Neuronal stem cell (in vitro differentiated cells): ENCODE results near the gene CPNE5.

Experiments
- DNase-seq: peaks from one replicate; pipeline ENCODE4 v3.0.0-alpha.2; 2013; ENCODE audit warnings: low spot score
- H2AFZ ChIP-seq: one replicate; pipeline ENCODE4 v1.6.1; 2013; ENCODE audit warnings: mild to moderate bottlenecking, low read length, inconsistent platforms
- H2AK5ac ChIP-seq: 2 replicates; pipeline ENCODE4 v1.6.1; 2013; ENCODE audit warnings: low read depth, mild to moderate bottlenecking, inconsistent platforms, low read length, moderate library complexity, mixed read lengths
- H2BK120ac ChIP-seq: 2 replicates; pipeline ENCODE4 v1.6.1; 2013; ENCODE audit warnings: low read depth, mild to moderate bottlenecking, inconsistent platforms, low read length, moderate library complexity, mixed read lengths
- H2BK12ac ChIP-seq: one replicate; pipeline ENCODE4 v1.6.1; 2013; ENCODE audit warnings: low read length, inconsistent platforms
- H2BK15ac ChIP-seq: 2 replicates; pipeline ENCODE4 v1.6.1; 2013; ENCODE audit warnings: mild to moderate bottlenecking, low read length, inconsistent platforms, mixed read lengths
- H2BK5ac ChIP-seq: one replicate; pipeline ENCODE4 v1.6.1; 2013; ENCODE audit warnings: inconsistent platforms, mild to moderate bottlenecking, low read length, moderate library complexity
- H3K14ac ChIP-seq: one replicate; pipeline ENCODE4 v1.6.1; 2013; ENCODE audit warnings: low read length, inconsistent platforms
- H3K18ac ChIP-seq: 2 replicates; pipeline ENCODE4 v1.6.1; 2013; ENCODE audit warnings: low read length, inconsistent platforms
- H3K23ac ChIP-seq: 2 replicates; pipeline ENCODE4 v1.6.1; 2013; ENCODE audit warnings: low read depth, mild to moderate bottlenecking, mixed read lengths, low read length, inconsistent platforms; ENCODE audit not compliant: poor library complexity
- H3K27ac ChIP-seq: replicated peaks from 3 replicates; pipeline ENCODE4 v1.5.1; 2013; ENCODE audit warnings: low read length, inconsistent platforms
- H3K27me3 ChIP-seq, 3 experiments: 2 replicates each; pipeline ENCODE4 v1.6.1; 2013; ENCODE audit warnings: low read length in 3 of 3, mild to moderate bottlenecking in 2 of 3, inconsistent platforms in 1 of 3, low read depth in 1 of 3, mixed read lengths in 1 of 3, moderate library complexity in 1 of 3; ENCODE audit not compliant: control insufficient read depth in 3 of 3, insufficient read depth in 3 of 3
- H3K36me3 ChIP-seq, 2 donors: replicated peaks in 1 of 2; 2 replicates each; pipeline ENCODE4 v1.6.1; 2013; ENCODE audit warnings: low read length in 2 of 2; ENCODE audit not compliant: control insufficient read depth in 2 of 2, insufficient read depth in 2 of 2
- H3K4ac ChIP-seq: 2 replicates; pipeline ENCODE4 v1.6.1; 2013; ENCODE audit warnings: inconsistent platforms, mild to moderate bottlenecking, low read length, moderate library complexity
- H3K4me1 ChIP-seq, 2 donors: 1 replicate in 1 of 2; 2 replicates in 1 of 2; pipeline ENCODE4 v1.6.1; 2013; ENCODE audit warnings: low read length in 2 of 2, low read depth in 1 of 2; ENCODE audit not compliant: control insufficient read depth in 2 of 2, insufficient read depth in 1 of 2
- H3K4me2 ChIP-seq: one replicate; pipeline ENCODE4 v1.6.1; 2013; ENCODE audit warnings: mild to moderate bottlenecking, low read length, inconsistent platforms; ENCODE audit not compliant: insufficient read depth, poor library complexity, severe bottlenecking
- H3K4me3 ChIP-seq, 2 donors: 2 replicates each; pipeline ENCODE4 v1.5.1; 2013; ENCODE audit warnings: low read length in 2 of 2, mild to moderate bottlenecking in 2 of 2, inconsistent platforms in 1 of 2, moderate library complexity in 1 of 2
- H3K79me1 ChIP-seq: one replicate; pipeline ENCODE4 v1.6.1; 2013; ENCODE audit warnings: low read depth, mild to moderate bottlenecking, inconsistent platforms, low read length, moderate library complexity
- H3K9ac ChIP-seq: one replicate; pipeline ENCODE4 v1.6.1; 2013; ENCODE audit warnings: mild to moderate bottlenecking, low read depth, low read length, inconsistent platforms; ENCODE audit not compliant: poor library complexity
- H3K9me3 ChIP-seq, 2 donors: replicated peaks in 1 of 2; 2 replicates each; pipeline versions ENCODE3 to v1.6.1; 2013; ENCODE audit warnings: low read length in 2 of 2, mild to moderate bottlenecking in 2 of 2, inconsistent platforms in 1 of 2, low read depth in 1 of 2, mixed read lengths in 1 of 2, moderate library complexity in 1 of 2; ENCODE audit not compliant: control insufficient read depth in 2 of 2, insufficient read depth in 1 of 2
- H4K8ac ChIP-seq: one replicate; pipeline ENCODE4 v1.6.1; 2013; ENCODE audit warnings: low read depth, mild to moderate bottlenecking, inconsistent platforms, low read length, moderate library complexity
- H4K91ac ChIP-seq: one replicate; pipeline ENCODE4 v1.6.1; 2013; ENCODE audit warnings: low read length, low read depth, mild to moderate bottlenecking, inconsistent platforms; ENCODE audit not compliant: poor library complexity
- WGBS, 2 donors: extraction: QIAGEN DNeasy Blood & Tissue Kit; methylation state at CpG; one replicate each; pipeline ENCODE4 v1.1.7; 2013; ENCODE audit warnings: missing lambda C conversion rate in 2 of 2, mixed read lengths in 1 of 2; ENCODE audit not compliant: insufficient read length in 2 of 2, insufficient replicate concordance in 1 of 2; ENCODE audit errors: extremely low coverage in 2 of 2; 5-methylcytosine and 5-hydroxymethylcytosine counted together

The CPNE5 gene

DNA sequence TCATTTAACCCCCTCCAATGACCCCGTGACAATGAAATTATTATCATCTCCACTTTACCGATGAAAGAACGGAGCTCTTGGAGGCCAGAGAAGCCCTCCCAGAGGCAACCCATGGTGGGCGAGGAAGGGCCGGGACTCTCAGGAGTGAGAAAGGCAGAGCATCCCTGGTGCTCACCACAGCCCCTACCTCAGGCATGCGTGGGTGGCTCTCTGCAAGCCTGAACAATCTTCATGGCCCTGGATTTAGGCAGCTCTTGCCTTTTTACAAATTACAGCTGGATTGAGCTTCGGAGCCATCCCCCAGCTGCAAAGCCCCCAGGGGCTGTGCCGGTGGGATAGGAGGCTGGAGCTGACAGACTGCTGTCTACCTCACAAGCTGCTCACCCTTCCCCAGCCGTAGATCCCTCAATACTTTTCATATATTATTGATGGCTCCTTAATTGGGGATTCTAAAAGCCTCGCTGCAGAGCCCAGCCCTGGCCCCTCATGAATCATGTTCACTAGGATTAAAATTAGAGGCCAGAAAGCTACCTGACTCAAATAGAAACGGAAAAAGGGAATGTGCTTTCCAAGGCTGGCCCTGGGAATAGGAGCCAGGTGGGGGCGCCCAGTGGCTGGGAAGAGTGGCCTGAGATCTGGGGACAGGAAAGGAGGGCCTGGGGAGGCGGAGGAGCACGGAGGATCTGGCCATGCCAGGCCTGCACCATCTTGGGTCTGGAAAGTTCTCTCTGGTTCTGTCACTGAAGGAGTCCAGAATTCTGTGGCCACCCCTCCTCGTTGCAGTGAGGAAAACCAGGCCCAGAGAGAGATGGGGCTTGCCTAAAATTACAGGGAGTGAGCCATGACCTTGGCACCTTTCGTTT is 29.1 kb downstream of the CPNE5 start:
- no peaks in the 10 kb centered on the region for H3K9me3 ChIP-seq
- H3K4ac ChIP-seq: no peak overlapping the region
- H3K4me1 ChIP-seq: peaks cover 12 to 17% of the 10 kb centered on the region in 2 donors
- H3K18ac ChIP-seq: peak overlapping the region; percentile 67
- no peak overlapping the region for H3K4me2 ChIP-seq
- H2AFZ ChIP-seq: peak overlapping the region; percentile 32
- no peaks in the 10 kb centered on the region for H3K79me1 ChIP-seq
- no peak overlapping the region for H2AK5ac ChIP-seq
- DNase-seq: no peak
- H3K9ac ChIP-seq: no peak overlapping the region
- H3K36me3 ChIP-seq: no peaks in the 10 kb centered on the region
- no peak overlapping the region for H3K4me3 ChIP-seq
- WGBS, 2 donors: no CpG with 5 or more reads among the region's 16 CpGs
- no peak overlapping the region for H3K27ac ChIP-seq
- no peak overlapping the region for H4K91ac ChIP-seq
- no peak overlapping the region for H3K14ac ChIP-seq
- no peak overlapping the region for H2BK5ac ChIP-seq
- peaks cover 0 to 15% (median 0%) of the 10 kb centered on the region in 3 experiments for H3K27me3 ChIP-seq
- peak overlapping the region; percentile 19 for H2BK12ac ChIP-seq
- H2BK120ac ChIP-seq: no peak overlapping the region
- no peak overlapping the region for H4K8ac ChIP-seq
- H2BK15ac ChIP-seq: peak overlapping the region; percentile 18
- H3K23ac ChIP-seq: no peak overlapping the region

DNA sequence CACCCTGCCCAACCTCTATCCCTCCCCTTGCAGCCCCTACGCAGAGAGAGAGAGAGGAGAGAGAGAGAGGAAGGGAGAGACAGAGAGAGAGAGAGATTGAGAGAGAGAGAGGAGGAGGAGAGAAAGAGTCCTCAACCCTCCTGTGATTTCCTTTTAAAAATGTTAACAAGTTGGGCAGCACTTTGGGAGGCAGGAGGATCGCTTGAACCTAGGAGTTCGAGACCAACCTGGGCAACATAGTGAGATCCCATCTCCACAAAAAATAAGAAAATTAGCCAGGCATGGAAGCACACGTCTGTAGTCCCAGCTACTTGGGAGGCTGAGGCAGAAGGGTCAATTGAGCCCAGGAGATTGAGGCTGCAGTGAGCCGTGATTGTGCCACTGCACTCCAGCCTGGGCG is 30.1 kb downstream of the CPNE5 start:
- H3K4ac ChIP-seq: no peak overlapping the region
- no peaks in the 10 kb centered on the region for H3K9me3 ChIP-seq
- no peak overlapping the region for H2BK12ac ChIP-seq
- no peak overlapping the region for H3K23ac ChIP-seq
- H3K79me1 ChIP-seq: no peaks in the 10 kb centered on the region
- H3K36me3 ChIP-seq: no peaks in the 10 kb centered on the region
- WGBS, 2 donors: no CpG with 5 or more reads among the region's 6 CpGs
- no peak overlapping the region for H4K91ac ChIP-seq
- no peak overlapping the region for H2BK120ac ChIP-seq
- H3K4me3 ChIP-seq: no peak overlapping the region
- no peak overlapping the region for H2BK5ac ChIP-seq
- H3K27ac ChIP-seq: no peak overlapping the region
- no peak overlapping the region for H3K9ac ChIP-seq
- H2BK15ac ChIP-seq: no peak overlapping the region
- H3K18ac ChIP-seq: no peak overlapping the region
- H3K27me3 ChIP-seq: peaks cover 0 to 12% (median 0%) of the 10 kb centered on the region in 3 experiments
- no peak overlapping the region for H3K4me2 ChIP-seq
- H2AK5ac ChIP-seq: no peak overlapping the region
- H4K8ac ChIP-seq: no peak overlapping the region
- H3K14ac ChIP-seq: no peak overlapping the region
- H2AFZ ChIP-seq: no peak overlapping the region
- H3K4me1 ChIP-seq: peaks cover 21 to 22% of the 10 kb centered on the region in 2 donors
- no peak for DNase-seq

DNA sequence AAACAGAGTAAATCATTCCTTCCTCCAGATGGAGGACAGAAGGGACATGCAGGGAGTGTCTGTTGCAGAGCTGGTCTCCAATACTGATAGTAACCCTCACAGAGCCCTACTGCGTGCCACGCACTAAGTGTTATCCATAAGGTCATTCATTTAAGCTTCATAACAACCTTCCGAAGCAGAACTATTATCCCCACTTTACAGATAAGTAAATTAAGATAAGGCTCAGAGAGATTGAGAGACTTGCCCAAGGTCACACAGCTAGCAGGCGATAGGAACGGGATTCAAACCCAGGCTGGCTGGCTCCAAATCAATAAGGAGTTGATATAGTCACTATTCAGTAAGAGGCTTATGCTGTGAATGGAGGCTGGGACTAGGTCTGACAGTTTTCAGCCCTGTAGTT is 30.6 kb downstream of the CPNE5 start:
- Histone ChIP-seq H4K8ac (no peak overlapping the region), H2BK12ac (peak overlapping the region; percentile 64), H3K9me3 (no peaks in the 10 kb centered on the region), H3K18ac (no peak overlapping the region), H3K27me3 (peaks cover 0 to 11% (median 0%) of the 10 kb centered on the region in 3 experiments), H2BK15ac (no peak overlapping the region), H3K36me3 (no peaks in the 10 kb centered on the region), H3K4me3 (no peak overlapping the region), H3K79me1 (no peaks in the 10 kb centered on the region), H2BK120ac (no peak overlapping the region), H3K23ac (no peak overlapping the region), H3K4ac (no peak overlapping the region), H3K9ac (no peak overlapping the region), H2BK5ac (no peak overlapping the region), H2AK5ac (no peak overlapping the region), H4K91ac (peak overlapping the region; percentile 5), H3K4me1 (peaks cover 22 to 23% of the 10 kb centered on the region in 2 donors), H2AFZ (no peak overlapping the region), H3K14ac (no peak overlapping the region), H3K4me2 (no peak overlapping the region), H3K27ac (no peak overlapping the region)
- DNase-seq: no peak
- no CpG with 5 or more reads among the region's 5 CpGs for WGBS, 2 donors

DNA sequence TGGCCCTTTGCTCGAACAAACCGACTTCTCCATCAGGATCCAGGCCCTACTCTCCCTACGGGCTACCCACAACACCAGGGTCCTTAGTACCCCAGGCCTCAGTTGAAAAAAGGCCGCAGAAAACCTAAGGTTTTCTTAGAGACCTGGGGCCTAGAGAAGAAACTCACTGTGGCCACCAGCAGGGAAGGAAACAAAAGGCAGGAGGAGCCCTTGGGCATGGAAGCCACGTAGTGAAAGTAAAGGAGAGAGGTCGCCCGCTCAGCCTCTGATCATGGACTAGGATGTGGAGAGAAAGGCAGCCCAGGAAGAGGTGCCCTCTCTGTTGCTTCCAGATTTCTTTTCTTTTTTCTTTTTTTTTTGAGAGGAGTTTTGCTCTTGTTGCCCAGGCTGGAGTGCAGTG is 31.5 kb downstream of the CPNE5 start:
- Histone ChIP-seq H3K27ac (no peak overlapping the region), H3K79me1 (no peaks in the 10 kb centered on the region), H3K9ac (no peak overlapping the region), H4K8ac (no peak overlapping the region), H3K4me1 (peaks cover 22 to 23% of the 10 kb centered on the region in 2 donors), H2BK15ac (no peak overlapping the region), H4K91ac (no peak overlapping the region), H3K4ac (no peak overlapping the region), H3K23ac (no peak overlapping the region), H3K9me3 (no peaks in the 10 kb centered on the region), H3K4me3 (no peak overlapping the region), H2BK120ac (no peak overlapping the region), H3K4me2 (no peak overlapping the region), H3K14ac (no peak overlapping the region), H2AK5ac (no peak overlapping the region), H2AFZ (no peak overlapping the region), H3K27me3 (peaks cover 0 to 11% (median 0%) of the 10 kb centered on the region in 3 experiments), H2BK12ac (no peak overlapping the region), H3K18ac (peak overlapping the region; percentile 29), H3K36me3 (no peaks in the 10 kb centered on the region), H2BK5ac (no peak overlapping the region)
- WGBS, 2 donors: no CpG with 5 or more reads among the region's 7 CpGs
- no peak for DNase-seq
